ENCODE measurements around the gene MC3R.

GRCh38 chr20:56234110-56234509, 14.4 kb upstream of the MC3R start:
- TF ChIP-seq EZH2 (IDR thresholded peaks at IDR 0.05; ENCODE audit: low read length, missing control alignments) (no peak), CTCF (conservative IDR thresholded peaks at IDR 0.05 in 1 of 2, IDR thresholded peaks at IDR 0.05 in 1 of 2; ENCODE audit: low read depth in 1 of 2, low read length in 2 of 2) (no peak)
